ENCODE results near the gene ZNF41.

Gene ZNF41

DNA sequence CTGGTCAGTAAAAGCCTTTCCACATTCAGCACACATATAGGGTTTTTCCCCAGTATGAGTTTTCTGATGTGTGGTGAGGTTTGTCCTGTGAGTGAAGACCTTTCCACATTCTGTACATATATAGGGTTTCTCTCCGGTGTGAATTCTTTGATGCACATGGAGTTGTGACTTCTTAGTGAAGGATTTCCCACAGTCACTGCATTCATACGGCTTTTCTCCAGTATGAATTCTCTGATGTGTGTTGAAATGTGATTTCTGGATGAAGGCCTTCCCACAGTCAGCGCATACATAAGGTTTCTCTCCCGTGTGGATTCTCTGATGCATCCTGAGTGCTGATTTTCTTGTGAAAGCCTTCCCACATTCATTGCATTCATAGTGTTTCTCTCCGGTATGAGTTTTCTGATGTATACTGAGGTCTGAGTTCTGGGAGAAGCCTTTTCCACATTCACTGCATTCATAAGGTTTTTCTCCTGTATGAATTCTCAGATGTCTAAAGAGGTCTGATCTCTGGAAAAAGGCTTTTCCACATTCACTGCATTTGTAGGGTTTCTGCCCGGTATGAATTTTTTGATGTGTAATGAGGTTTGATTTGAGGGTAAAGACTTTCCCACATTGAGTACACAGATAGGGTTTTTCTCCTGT is 34.7 kb downstream of the ZNF41 start:
- DNase-seq (no peak), ATAC-seq (ENCODE audit: insufficient read depth, low read depth) (no peak)
- TF ChIP-seq EZH2 (IDR thresholded peaks at IDR 0.05; ENCODE audit: borderline replicate concordance, low read depth, low read length, severe bottlenecking) = no peak
- TF ChIP-seq, protein P1, sequence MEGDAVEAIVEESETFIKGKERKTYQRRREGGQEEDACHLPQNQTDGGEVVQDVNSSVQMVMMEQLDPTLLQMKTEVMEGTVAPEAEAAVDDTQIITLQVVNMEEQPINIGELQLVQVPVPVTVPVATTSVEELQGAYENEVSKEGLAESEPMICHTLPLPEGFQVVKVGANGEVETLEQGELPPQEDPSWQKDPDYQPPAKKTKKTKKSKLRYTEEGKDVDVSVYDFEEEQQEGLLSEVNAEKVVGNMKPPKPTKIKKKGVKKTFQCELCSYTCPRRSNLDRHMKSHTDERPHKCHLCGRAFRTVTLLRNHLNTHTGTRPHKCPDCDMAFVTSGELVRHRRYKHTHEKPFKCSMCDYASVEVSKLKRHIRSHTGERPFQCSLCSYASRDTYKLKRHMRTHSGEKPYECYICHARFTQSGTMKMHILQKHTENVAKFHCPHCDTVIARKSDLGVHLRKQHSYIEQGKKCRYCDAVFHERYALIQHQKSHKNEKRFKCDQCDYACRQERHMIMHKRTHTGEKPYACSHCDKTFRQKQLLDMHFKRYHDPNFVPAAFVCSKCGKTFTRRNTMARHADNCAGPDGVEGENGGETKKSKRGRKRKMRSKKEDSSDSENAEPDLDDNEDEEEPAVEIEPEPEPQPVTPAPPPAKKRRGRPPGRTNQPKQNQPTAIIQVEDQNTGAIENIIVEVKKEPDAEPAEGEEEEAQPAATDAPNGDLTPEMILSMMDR (IDR thresholded peaks at IDR 0.05; ENCODE audit: borderline replicate concordance, extremely low read depth, low read length, poor library complexity, severe bottlenecking) = no peak
- H2AFZ ChIP-seq (ENCODE audit: low read depth, low read length) = no peak overlapping the region
- H3K27ac ChIP-seq (ENCODE audit: low read length) = no peak overlapping the region
- peaks cover 46% of the 10 kb centered on the region for H3K36me3 ChIP-seq (ENCODE audit: insufficient read depth, low read length)
- H3K27me3 ChIP-seq (ENCODE audit: insufficient read depth, low read length, poor library complexity) = no peaks in the 10 kb centered on the region
- H3K4me1 ChIP-seq (ENCODE audit: insufficient read depth, low read length) = no peaks in the 10 kb centered on the region
- H3K4me3 ChIP-seq (ENCODE audit: low read depth in 1 of 2, low read length in 2 of 2) = no peak overlapping the region
- H3K4me2 ChIP-seq (ENCODE audit: insufficient read depth, low read length) = no peak overlapping the region
- H3K79me2 ChIP-seq (ENCODE audit: insufficient read depth, low read length) = no peaks in the 10 kb centered on the region
- H4K20me1 ChIP-seq (ENCODE audit: insufficient read depth, low read length) = no peaks in the 10 kb centered on the region
- peaks cover 5% of the 10 kb centered on the region for H3K9me3 ChIP-seq (ENCODE audit: insufficient read depth, low read length, severe bottlenecking)
- no peak overlapping the region for H3K9ac ChIP-seq (ENCODE audit: low read depth, low read length)

DNA sequence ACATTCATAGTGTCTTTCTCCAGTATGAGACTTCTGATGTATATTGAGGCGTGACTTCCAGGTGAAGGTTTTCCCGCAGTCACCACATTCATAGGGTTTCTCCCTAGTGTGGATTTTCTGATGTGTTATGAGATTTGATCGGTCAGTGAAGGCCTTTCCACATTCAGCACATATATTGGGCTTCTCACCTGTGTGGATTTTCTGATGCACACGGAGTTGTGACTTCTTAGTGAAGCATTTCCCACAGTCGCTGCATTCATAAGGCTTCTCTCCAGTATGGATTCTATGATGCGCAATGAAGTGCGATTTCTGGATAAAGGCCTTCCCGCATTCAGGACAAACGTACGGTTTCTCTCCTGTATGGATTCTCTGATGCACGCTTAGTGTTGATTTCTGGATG is 35.4 kb downstream of the ZNF41 start:
- H3K4me3 ChIP-seq (ENCODE audit: low read depth in 1 of 2, low read length in 2 of 2) = no peak overlapping the region
- H3K27me3 ChIP-seq (ENCODE audit: insufficient read depth, low read length, poor library complexity) = no peaks in the 10 kb centered on the region
- H3K27ac ChIP-seq (ENCODE audit: low read length) = no peak overlapping the region
- no peak overlapping the region for H3K4me2 ChIP-seq (ENCODE audit: insufficient read depth, low read length)
- no peaks in the 10 kb centered on the region for H3K79me2 ChIP-seq (ENCODE audit: insufficient read depth, low read length)
- TF ChIP-seq, protein P1 (IDR thresholded peaks at IDR 0.05; ENCODE audit: borderline replicate concordance, extremely low read depth, low read length, poor library complexity, severe bottlenecking) = no peak
- no peak for TF ChIP-seq EZH2 (IDR thresholded peaks at IDR 0.05; ENCODE audit: borderline replicate concordance, low read depth, low read length, severe bottlenecking)
- H2AFZ ChIP-seq (ENCODE audit: low read depth, low read length) = no peak overlapping the region
- DNase-seq (no peak), ATAC-seq (ENCODE audit: insufficient read depth, low read depth) (no peak)
- H3K4me1 ChIP-seq (ENCODE audit: insufficient read depth, low read length) = no peaks in the 10 kb centered on the region
- H4K20me1 ChIP-seq (ENCODE audit: insufficient read depth, low read length) = no peaks in the 10 kb centered on the region
- H3K9me3 ChIP-seq (ENCODE audit: insufficient read depth, low read length, severe bottlenecking) = peaks cover 5% of the 10 kb centered on the region
- H3K36me3 ChIP-seq (ENCODE audit: insufficient read depth, low read length) = peaks cover 40% of the 10 kb centered on the region
- H3K9ac ChIP-seq (ENCODE audit: low read depth, low read length) = no peak overlapping the region

DNA sequence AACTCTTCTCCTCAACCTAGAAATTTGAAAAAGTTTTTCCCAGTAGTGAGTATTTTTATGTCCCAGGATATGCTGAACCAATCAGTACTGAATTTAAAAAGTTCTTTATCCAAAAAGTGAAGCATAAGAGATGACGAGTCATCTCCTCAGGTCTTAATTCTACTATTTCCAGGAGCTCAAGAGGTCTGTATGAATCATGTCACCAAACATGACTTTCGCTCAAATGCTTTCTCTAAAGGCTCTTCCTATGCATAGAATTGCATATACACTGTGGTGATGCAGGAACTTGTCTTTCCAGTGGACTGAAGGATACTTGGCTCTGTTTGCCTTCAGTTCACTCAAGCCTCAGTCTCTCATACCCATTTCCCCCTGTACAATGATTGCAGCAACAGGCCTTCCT is 36.1 kb downstream of the ZNF41 start:
- H3K27me3 ChIP-seq (ENCODE audit: insufficient read depth, low read length, poor library complexity) = no peaks in the 10 kb centered on the region
- no peak overlapping the region for H2AFZ ChIP-seq (ENCODE audit: low read depth, low read length)
- ATAC-seq (ENCODE audit: insufficient read depth, low read depth) (no peak), DNase-seq (no peak)
- TF ChIP-seq, protein P1 (IDR thresholded peaks at IDR 0.05; ENCODE audit: borderline replicate concordance, extremely low read depth, low read length, poor library complexity, severe bottlenecking) = no peak
- no peak for TF ChIP-seq EZH2 (IDR thresholded peaks at IDR 0.05; ENCODE audit: borderline replicate concordance, low read depth, low read length, severe bottlenecking)
- H3K4me2 ChIP-seq (ENCODE audit: insufficient read depth, low read length) = no peak overlapping the region
- H3K79me2 ChIP-seq (ENCODE audit: insufficient read depth, low read length) = no peaks in the 10 kb centered on the region
- no peaks in the 10 kb centered on the region for H4K20me1 ChIP-seq (ENCODE audit: insufficient read depth, low read length)
- no peak overlapping the region for H3K27ac ChIP-seq (ENCODE audit: low read length)
- no peak overlapping the region for H3K4me3 ChIP-seq (ENCODE audit: low read depth in 1 of 2, low read length in 2 of 2)
- H3K9me3 ChIP-seq (ENCODE audit: insufficient read depth, low read length, severe bottlenecking) = peaks cover 5% of the 10 kb centered on the region
- no peak overlapping the region for H3K9ac ChIP-seq (ENCODE audit: low read depth, low read length)
- no peaks in the 10 kb centered on the region for H3K4me1 ChIP-seq (ENCODE audit: insufficient read depth, low read length)
- peaks cover 34% of the 10 kb centered on the region for H3K36me3 ChIP-seq (ENCODE audit: insufficient read depth, low read length)

Data from DND-41 (cell line).